Skin epidermis (tissue), 12 donors: ENCODE results near the gene DNAJC8.

Experiments
- H3K27ac ChIP-seq, 21 experiments: fragments of 200-600 bp; sonication (generic) in 11 of 21; one replicate each; pipeline ENCODE4 v1.5.0; 2020; ENCODE audit warnings: mild to moderate bottlenecking in 3 of 21, inconsistent platforms in 2 of 21, moderate library complexity in 2 of 21
- H3K4me3 ChIP-seq, 7 experiments: fragments of 200-600 bp; sonication (generic) in 2 of 7; one replicate each; pipeline ENCODE4 v1.5.0; 2020; ENCODE audit warnings: inconsistent platforms in 2 of 7, mild to moderate bottlenecking in 2 of 7, moderate library complexity in 1 of 7

DNAJC8 gene, protein sequence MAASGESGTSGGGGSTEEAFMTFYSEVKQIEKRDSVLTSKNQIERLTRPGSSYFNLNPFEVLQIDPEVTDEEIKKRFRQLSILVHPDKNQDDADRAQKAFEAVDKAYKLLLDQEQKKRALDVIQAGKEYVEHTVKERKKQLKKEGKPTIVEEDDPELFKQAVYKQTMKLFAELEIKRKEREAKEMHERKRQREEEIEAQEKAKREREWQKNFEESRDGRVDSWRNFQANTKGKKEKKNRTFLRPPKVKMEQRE

GRCh38 chr1:28232558-28233263 is at the start of gene DNAJC8:
Gene DNAJC8 (minus strand): TSS chr1:28233029. CDS start chr1:28232998, 31 bp downstream.
- H3K27ac ChIP-seq: peak within 1 kb of the TSS in 20 of 21 experiments; percentile 63 to 98 (median 90)
- H3K4me3 ChIP-seq: peak within 1 kb of the TSS; percentile 90 to 99 (median 94)

- Histone ChIP-seq H3K4me3 (no peak overlapping the region), H3K27ac (peak overlapping the region in 2 of 21 experiments; percentile 31 to 40)
These were observed 49.0 kb upstream of the DNAJC8 start for GRCh38 chr1:28281608-28282425.

GRCh38 chr1:28280977-28281381 is 48.1 kb upstream of the DNAJC8 start:
- no peak overlapping the region for H3K4me3 ChIP-seq
- peak overlapping the region in 3 of 21 experiments; percentile 16 to 41 (median 40) for H3K27ac ChIP-seq

DNA sequence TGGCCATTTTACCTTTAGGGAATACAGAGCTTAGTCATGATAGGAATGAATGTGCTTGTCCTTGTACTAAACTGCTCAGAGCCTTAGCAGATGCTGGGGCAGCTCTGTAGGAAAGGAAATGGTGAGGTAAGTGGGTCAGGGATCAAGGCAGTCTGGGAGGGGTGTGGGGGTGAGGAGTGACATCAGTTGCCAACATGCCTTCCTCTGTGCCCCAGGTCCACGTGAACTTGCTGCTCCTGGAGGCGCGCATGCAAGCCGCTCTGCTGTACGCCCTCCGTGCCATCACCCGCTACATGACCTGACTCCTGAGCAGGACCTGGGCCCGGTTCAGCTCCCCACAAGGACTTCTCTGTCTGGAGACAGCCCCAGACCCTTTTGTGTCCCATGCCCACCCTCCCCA is 47.7 kb upstream of the DNAJC8 start:
- Histone ChIP-seq H3K4me3 (no peak overlapping the region), H3K27ac (peak overlapping the region in 2 of 21 experiments; percentile 16 to 41)

GRCh38 chr1:28279721-28280120 is 46.9 kb upstream of the DNAJC8 start:
- Histone ChIP-seq H3K27ac (no peak overlapping the region), H3K4me3 (no peak overlapping the region)

DNA sequence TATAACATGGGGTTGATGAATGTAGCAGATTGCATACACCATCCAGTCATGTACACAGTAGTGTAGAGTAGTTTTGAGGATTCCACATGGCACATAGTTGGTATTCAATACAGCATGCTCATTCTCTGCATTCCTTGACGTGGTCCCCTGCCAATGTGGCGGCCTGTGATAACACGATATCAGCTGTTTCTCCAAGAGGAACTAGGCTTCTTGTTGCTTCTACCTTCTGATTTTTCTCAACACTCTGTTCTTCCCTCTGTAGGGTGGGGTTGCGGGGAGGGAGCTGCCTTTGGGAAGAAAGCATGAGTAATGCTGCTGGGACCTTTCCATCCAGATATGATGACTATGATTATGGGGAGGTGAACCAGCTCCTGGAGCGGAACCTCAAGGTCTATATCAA is 45.9 kb upstream of the DNAJC8 start:
- no peak overlapping the region for H3K27ac ChIP-seq
- no peak overlapping the region for H3K4me3 ChIP-seq

DNA sequence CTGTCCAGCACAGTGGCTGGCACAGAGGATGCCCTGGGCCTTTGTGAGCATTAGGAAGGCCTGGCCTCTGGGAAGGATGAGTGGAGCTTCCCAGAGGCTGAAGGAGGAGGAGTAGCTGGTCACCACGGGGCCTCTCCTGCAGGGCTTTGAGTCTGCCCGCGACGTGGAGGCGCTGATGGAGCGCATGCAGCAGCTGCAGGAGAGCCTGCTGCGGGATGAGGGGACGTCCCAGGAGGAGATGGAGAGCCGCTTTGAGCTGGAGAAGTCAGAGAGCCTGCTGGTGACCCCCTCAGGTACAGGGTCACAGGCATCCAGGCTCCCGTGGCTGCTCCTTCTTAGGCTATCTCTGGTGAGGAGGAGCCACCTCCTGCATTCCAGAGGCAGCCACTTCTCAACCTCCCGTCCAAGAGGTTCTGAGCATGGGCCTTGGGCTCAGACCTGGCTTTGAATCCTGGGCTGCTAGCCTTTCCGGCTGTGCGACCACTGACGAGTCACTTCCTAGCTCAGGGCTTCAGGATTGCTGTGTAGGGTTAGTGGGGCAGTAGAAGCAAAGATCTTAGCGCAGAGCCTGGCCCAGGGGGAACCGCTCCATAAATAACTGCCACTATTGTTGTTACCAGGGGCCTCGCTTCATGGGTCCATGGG is 40.5 kb upstream of the DNAJC8 start:
- no peak overlapping the region for H3K4me3 ChIP-seq
- H3K27ac ChIP-seq: no peak overlapping the region

DNA sequence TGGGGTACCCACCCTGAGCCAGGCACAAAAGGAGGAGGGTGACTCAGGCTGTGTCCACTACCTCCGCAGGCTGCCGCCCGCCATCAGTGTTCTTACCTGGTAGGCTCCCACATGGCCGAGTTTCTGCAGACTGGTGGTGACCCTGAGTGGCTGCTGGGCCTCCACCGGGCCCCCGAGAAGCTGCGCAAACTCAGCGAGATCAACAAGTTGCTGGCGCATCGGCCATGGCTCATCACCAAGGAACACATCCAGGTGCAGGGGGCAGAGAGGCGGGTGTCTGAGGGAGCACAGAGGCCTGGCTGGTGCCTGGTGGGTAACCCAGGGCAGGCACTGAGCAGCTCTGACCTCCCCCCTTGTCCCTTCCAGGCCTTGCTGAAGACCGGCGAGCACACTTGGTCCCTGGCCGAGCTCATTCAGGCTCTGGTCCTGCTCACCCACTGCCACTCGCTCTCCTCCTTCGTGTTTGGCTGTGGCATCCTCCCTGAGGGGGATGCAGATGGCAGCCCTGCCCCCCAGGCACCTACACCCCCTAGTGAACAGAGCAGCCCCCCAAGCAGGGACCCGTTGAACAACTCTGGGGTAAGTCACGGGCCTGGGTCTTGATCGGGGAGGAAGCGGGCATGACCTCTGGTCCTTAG is 39.5 kb upstream of the DNAJC8 start:
- no peak overlapping the region for H3K4me3 ChIP-seq
- no peak overlapping the region for H3K27ac ChIP-seq

- Histone ChIP-seq H3K4me3 (no peak overlapping the region), H3K27ac (no peak overlapping the region)
These were observed 36.7 kb upstream of the DNAJC8 start for GRCh38 chr1:28269529-28269928.

- Histone ChIP-seq H3K27ac (no peak overlapping the region), H3K4me3 (no peak overlapping the region)
These were observed 34.8 kb upstream of the DNAJC8 start for GRCh38 chr1:28267633-28268032.

DNA sequence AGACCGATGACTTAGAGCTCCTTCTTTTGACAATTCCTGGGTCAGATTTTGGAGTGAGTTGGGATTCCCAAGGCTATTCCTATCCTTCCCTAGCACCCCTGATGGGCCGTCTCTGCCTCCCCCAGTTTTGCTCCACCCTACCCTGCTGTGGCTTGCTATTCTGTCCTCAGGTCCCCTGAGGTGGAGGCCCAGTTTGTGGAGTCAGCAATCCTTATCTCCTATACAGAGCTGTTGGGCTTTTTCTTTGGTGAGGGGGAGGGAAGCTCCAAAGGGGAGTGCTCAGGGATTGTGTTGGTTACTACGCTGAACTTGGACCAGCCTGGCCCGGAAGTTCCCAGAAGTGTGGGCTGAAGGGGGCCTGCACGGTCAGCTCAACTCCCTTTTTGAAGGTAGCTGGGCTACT is 34.1 kb upstream of the DNAJC8 start:
- no peak overlapping the region for H3K27ac ChIP-seq
- no peak overlapping the region for H3K4me3 ChIP-seq

DNA sequence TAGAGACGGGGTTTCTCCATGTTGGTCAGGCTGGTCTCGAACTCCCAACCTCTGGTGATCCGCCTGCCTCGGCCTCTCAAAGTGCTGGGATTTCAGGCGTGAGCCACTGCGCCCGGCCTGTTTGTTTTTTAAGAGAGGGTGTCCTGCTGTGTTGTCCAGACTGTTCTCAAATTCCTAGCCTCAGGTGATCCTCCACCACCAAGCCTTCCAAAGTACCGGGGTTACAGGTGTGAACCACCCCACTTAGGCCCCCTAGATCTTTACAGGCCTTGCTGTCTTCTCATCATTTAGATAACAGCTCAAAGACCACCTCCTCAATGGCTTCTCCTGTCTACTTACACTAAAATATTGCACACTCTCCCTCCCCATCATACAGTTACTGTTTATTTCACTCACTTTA is 32.7 kb upstream of the DNAJC8 start:
- H3K27ac ChIP-seq: no peak overlapping the region
- H3K4me3 ChIP-seq: no peak overlapping the region

DNA sequence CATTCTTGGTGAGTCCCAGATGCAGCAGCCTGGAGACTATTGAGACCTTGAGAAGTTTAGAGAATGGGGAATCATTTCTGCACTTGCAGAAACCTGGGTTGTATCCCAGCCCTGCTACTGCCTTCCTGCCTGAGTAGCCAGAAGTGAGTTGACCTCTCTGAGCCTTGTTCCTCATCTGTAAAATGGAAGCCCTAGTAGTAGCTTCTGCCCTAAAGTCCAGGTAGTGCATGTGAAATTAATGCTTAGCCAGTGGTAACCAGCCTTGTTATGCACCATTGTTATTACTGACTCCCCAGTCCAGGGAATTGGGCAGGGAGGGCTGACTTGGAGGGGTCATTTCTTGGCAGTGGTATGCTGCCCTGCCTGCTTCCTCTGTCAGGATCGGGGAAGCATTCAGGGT is 32.1 kb upstream of the DNAJC8 start:
- Histone ChIP-seq H3K4me3 (no peak overlapping the region), H3K27ac (no peak overlapping the region)

- peak overlapping the region in 9 of 21 experiments; percentile 80 to 93 (median 87) for H3K27ac ChIP-seq
These were observed 28.0 kb upstream of the DNAJC8 start for GRCh38 chr1:28260803-28261174.

DNA sequence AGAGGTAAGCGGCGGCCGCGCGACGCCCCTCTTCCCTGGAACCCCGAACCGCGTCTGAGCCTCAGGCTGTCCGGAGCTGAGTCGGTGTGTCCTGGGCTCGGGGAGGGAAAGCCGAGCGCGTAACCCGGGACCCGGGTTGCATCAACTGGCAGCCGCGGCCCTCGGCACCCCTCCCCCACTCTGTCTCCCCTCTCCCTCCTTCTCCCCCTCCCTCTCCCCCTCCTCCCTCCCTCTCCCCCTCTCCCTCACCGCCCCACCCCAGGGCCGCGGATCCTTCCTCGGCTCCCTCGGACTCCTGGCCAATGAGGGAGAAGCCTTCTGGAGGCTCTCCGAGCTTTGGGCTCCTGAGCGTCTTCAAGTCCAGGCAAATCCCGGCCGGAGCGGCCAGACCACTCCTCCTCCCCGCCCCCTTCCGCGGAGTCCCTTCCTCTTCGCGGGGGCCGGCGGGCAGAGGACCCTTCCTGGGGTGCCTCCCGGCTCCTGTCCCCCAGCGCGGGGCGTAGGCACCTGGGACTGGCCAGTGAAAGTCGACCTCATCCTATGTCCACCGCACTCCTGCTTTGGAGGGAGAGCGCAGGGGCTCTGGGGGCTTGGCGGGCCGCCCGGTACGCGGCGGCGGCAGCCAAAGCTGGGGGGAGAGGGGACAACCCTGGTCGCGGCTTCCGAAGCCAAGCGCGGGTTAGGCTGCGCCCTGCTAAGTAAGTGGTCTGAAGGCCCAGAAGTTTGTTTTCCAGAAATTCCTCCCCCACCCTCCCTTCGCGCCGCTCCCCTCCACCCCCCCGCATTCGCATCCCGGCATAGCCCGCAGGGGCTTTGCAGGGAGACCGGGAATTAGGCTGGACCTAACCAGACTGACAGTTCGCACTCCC is 27.3 kb upstream of the DNAJC8 start:
- H3K4me3 ChIP-seq: peak overlapping the region; percentile 82 to 100 (median 93)
- H3K27ac ChIP-seq: peak overlapping the region; percentile 15 to 93 (median 86)

More at GRCh38 chr1:28260803-28261174, 28.0 kb upstream of the DNAJC8 start:
- peak overlapping the region; percentile 82 to 100 (median 93) for H3K4me3 ChIP-seq

DNA sequence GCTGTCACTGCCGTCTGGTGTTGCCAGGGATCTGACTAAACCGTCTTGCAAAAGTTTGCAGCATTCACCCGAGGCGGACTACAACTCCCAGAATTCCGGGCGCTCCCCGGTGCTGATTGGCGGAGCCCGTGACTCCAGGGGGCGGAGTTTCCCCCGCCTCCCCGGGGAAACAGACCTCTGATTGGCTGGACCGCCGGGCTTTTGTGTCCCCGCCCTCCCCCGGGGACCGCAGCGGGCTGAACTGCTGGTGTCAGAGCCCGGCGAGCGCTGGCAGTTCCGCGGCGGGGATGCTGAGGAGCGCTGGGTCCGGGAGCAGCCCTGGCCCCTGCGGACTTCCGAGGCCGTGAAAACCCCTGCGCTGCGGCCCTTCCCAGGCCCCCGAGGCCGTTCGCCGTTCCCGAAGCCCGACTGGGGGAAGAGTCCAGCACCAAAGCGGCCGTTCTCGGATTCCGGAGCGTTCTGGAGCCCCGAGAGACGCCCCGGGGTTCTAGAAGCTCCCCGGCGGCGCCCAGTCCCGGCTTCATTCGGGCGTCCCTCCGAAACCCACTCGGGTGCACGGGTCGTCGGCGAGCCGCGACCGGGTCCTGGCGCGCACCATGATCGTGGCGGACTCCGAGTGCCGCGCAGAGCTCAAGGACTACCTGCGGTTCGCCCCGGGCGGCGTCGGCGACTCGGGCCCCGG is 26.6 kb upstream of the DNAJC8 start, which contains the start of gene SESN2:
SESN2 (plus strand) TSS at position 267 of the 682 bp plus-strand sequence; CDS start at position 597, 330 bp downstream.
- Histone ChIP-seq H3K27ac (peak within 1 kb of the TSS; percentile 69 to 93 (median 86)), H3K4me3 (peak within 1 kb of the TSS; percentile 82 to 100 (median 93))

DNA sequence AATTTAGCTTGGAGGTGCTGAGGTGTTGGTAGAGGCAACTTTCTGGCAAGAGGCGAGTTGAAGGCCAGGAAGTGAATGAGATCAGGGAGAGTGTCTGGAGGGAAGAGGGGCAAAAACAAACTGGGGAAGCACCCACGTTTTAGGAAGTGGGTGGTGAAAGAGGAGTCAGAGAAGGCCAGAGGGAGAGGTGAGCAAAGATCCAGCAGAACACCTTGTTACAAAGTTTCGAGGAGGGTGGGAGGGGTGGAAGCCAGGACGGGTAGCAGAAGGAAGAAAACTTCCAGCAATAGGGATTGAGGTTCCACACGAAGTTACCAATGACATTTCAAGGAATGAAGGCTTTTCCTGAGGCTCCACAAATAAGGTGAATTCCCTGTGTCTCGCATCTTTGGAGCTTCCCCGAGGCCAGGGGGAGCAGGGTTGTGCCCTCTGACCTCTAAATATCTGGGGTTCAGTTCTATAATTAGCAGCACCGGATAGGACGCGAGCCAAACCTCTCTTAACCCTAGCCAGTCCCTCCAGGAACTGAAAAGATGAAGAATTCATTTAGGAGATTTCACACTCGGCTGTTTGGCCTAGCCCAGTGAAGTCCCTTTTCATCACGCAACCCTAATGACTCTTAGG is 25.9 kb upstream of the DNAJC8 start:
- peak overlapping the region in 17 of 21 experiments; percentile 9 to 93 (median 67) for H3K27ac ChIP-seq
- H3K4me3 ChIP-seq: peak overlapping the region in 5 of 7 experiments; percentile 86 to 100 (median 97)
